Liver (tissue), 3 donors: ENCODE results near the gene MARK3.

Experiments used
- NR2F2 ChIP-seq: IDR thresholded peaks from 2 replicates; pipeline ENCODE4 v1.6.1; 2016; ENCODE audit warnings: antibody characterized with exemption
- RAD21 ChIP-seq, 2 donors: IDR thresholded peaks; 2 replicates each; pipeline ENCODE4 v1.6.1; 2016; ENCODE audit warnings: antibody characterized with exemption in 2 of 2, mild to moderate bottlenecking in 2 of 2
- RXRA ChIP-seq, 2 donors: IDR thresholded peaks; 2 replicates each; pipeline ENCODE4 v1.6.1; 2017 to 2018; ENCODE audit warnings: antibody characterized with exemption in 2 of 2, mild to moderate bottlenecking in 1 of 2
- SP1 ChIP-seq: IDR thresholded peaks from 2 replicates; pipeline ENCODE4 v1.6.1; 2018; ENCODE audit warnings: antibody characterized with exemption, mild to moderate bottlenecking
- TAF1 ChIP-seq: conservative IDR thresholded peaks from 2 replicates; pipeline ENCODE4 v1.6.1; 2016; ENCODE audit warnings: antibody characterized with exemption, mild to moderate bottlenecking
- TF ChIP-seq, protein P1 (sequence below): IDR thresholded peaks from 2 replicates; pipeline ENCODE4 v1.6.1; 2016; ENCODE audit warnings: antibody characterized with exemption, mild to moderate bottlenecking
- TF ChIP-seq, protein P2 (sequence below): fragments of 150-350 bp; IDR thresholded peaks from 2 replicates; pipeline ENCODE4 v1.5.1; 2017; ENCODE audit warnings: improper control_type of control experiment, low read depth, low read length; ENCODE audit not compliant: missing input control
- TF ChIP-seq, protein P3 (sequence below): IDR thresholded peaks from 2 replicates; pipeline ENCODE4 v1.6.1; 2016; ENCODE audit warnings: antibody characterized with exemption
- donor health status: healthy.
- donor health status: healthy.

DNA sequence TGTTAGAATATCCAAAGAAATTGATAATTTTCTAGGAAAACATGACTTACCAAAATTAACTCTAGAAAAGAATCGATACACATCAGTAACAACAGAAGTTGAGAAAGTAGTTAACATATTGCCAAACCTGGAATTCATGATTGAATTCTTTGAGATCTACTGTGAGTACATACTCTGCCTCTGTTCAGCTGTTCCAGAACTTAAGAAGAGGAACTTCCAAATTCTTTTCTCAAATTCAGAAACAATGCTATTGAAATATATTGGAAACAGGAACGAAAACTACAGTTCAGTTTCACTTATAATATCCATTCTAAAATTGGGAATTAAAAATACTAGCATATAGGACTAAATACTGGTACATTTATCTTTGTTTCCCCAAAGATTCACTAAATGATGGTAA is 57.9 kb downstream of the MARK3 start:
- TF ChIP-seq, protein P1, sequence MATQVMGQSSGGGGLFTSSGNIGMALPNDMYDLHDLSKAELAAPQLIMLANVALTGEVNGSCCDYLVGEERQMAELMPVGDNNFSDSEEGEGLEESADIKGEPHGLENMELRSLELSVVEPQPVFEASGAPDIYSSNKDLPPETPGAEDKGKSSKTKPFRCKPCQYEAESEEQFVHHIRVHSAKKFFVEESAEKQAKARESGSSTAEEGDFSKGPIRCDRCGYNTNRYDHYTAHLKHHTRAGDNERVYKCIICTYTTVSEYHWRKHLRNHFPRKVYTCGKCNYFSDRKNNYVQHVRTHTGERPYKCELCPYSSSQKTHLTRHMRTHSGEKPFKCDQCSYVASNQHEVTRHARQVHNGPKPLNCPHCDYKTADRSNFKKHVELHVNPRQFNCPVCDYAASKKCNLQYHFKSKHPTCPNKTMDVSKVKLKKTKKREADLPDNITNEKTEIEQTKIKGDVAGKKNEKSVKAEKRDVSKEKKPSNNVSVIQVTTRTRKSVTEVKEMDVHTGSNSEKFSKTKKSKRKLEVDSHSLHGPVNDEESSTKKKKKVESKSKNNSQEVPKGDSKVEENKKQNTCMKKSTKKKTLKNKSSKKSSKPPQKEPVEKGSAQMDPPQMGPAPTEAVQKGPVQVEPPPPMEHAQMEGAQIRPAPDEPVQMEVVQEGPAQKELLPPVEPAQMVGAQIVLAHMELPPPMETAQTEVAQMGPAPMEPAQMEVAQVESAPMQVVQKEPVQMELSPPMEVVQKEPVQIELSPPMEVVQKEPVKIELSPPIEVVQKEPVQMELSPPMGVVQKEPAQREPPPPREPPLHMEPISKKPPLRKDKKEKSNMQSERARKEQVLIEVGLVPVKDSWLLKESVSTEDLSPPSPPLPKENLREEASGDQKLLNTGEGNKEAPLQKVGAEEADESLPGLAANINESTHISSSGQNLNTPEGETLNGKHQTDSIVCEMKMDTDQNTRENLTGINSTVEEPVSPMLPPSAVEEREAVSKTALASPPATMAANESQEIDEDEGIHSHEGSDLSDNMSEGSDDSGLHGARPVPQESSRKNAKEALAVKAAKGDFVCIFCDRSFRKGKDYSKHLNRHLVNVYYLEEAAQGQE: no peak
- TF ChIP-seq, protein P2, sequence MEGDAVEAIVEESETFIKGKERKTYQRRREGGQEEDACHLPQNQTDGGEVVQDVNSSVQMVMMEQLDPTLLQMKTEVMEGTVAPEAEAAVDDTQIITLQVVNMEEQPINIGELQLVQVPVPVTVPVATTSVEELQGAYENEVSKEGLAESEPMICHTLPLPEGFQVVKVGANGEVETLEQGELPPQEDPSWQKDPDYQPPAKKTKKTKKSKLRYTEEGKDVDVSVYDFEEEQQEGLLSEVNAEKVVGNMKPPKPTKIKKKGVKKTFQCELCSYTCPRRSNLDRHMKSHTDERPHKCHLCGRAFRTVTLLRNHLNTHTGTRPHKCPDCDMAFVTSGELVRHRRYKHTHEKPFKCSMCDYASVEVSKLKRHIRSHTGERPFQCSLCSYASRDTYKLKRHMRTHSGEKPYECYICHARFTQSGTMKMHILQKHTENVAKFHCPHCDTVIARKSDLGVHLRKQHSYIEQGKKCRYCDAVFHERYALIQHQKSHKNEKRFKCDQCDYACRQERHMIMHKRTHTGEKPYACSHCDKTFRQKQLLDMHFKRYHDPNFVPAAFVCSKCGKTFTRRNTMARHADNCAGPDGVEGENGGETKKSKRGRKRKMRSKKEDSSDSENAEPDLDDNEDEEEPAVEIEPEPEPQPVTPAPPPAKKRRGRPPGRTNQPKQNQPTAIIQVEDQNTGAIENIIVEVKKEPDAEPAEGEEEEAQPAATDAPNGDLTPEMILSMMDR: no peak
- TF ChIP-seq SP1 (no peak), RXRA (IDR thresholded peaks at IDR 0.05) (no peak), RAD21 (IDR thresholded peaks at IDR 0.05) (no peak), NR2F2 (no peak), TAF1 (no peak)
- TF ChIP-seq, protein P3, sequence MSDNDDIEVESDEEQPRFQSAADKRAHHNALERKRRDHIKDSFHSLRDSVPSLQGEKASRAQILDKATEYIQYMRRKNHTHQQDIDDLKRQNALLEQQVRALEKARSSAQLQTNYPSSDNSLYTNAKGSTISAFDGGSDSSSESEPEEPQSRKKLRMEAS: no peak
